ENCODE data around the gene BBS9.

GRCh38 chr7:33458581-33458980, 329.2 kb downstream of the BBS9 start:
- no peak for TF ChIP-seq CTCF (IDR thresholded peaks at IDR 0.05)
- no peak for TF ChIP-seq POLR2A (IDR thresholded peaks at IDR 0.05)
